Endometrium (tissue), 2 donors: Measurements from ENCODE around the gene SPPL2B.

Experiments used
- FAIRE-seq: peaks from 2 replicates; lab custom pipeline; 2012; peaks lifted over from hg19 to GRCh38; lab: Jason Lieb, UNC
- donor health status: control.
- donor health status: control.

The SPPL2B gene

DNA sequence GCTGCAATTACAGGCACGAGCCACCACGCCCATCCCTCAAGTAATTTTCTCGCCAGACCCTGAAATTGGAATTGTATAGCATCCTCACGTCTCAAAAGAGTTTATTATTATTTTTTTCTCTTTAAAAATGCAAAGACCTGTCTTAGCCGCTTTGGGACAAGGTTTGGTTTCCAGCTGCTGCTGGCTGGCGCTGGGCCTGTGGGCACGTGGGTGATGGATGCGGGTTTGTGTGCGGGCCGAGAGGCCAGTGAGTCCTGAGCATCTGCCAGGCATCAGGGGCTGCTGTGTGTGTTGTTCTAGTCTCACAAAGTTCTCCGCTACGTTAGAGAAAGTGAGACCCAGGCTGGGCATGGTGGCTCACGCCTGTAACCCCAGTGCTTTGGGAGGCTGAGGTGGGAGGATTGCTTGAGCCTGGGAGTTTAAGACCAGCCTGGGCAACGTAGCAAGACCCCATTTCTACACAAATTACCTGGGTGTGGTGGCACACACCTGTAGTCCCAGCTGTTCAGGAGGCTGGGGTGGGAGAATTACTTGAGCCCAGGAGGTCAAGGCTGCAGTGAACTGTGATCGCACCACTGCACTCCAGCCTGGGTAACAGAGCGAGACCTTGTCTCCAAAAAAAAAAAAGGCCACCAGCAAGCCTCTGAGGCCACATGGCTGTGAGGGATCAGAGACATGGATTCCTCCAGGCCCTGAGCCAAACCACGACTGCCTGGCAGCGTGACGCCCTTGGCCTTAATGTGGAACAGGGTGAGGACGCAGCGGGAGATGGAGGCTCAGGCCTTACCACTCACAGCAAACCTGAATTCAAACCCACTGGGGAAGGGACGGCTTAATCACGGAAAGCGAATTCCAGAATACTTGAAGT lies 26.9 kb downstream of the SPPL2B start:
- FAIRE-seq, result no peak

GRCh38 chr19:2356036-2356646 lies 27.7 kb downstream of the SPPL2B start:
- no peak for FAIRE-seq

DNA sequence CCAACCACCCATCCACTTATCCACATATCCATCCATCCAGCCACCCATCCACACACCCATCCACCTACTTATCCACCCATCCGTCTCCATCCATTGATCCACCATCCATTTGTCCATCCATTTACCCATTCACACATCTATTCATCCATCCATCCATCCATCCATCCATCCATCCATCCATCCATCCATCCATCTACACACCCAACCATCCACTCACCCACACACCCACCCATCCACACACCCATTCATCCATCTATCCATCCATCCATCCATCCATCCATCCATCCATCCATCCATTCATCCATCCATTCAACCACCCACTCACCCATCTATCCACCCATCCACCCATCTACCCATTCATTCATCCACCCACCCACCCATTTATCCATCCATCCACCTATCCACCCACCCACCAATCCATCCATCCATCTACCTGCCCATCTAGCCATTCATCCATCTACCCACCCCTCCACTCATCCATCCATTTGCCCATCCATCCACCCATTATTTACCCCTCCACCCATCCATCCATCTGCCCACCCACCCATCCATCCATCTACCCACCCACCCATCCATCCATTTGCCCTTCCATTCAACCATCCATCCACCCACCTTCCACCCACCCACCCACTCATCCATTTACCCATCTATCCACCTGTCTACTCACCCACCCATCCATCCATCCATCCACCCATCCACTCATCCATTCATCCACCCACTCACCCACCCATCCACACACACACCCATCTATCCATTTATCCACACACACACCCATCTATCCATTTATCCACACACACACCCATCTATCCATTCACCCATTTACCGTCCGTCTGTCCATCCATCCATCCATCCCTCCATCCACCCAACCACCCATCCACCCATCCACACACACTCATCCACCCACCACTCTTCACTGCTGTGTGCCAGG lies 29.1 kb downstream of the SPPL2B start:
- FAIRE-seq, result no peak

- FAIRE-seq, result no peak
Measured at GRCh38 chr19:2358548-2359173, 30.2 kb downstream of the SPPL2B start.

- no peak for FAIRE-seq
Measured at GRCh38 chr19:2359992-2360685, 31.7 kb downstream of the SPPL2B start, which contains the start of gene TMPRSS9. Gene TMPRSS9, plus strand, starts transcription at chr19:2360265. Its CDS starts 29,521 bp downstream, at chr19:2389786.

GRCh38 chr19:2360833-2361232 lies 32.3 kb downstream of the SPPL2B start:
- FAIRE-seq, result no peak

DNA sequence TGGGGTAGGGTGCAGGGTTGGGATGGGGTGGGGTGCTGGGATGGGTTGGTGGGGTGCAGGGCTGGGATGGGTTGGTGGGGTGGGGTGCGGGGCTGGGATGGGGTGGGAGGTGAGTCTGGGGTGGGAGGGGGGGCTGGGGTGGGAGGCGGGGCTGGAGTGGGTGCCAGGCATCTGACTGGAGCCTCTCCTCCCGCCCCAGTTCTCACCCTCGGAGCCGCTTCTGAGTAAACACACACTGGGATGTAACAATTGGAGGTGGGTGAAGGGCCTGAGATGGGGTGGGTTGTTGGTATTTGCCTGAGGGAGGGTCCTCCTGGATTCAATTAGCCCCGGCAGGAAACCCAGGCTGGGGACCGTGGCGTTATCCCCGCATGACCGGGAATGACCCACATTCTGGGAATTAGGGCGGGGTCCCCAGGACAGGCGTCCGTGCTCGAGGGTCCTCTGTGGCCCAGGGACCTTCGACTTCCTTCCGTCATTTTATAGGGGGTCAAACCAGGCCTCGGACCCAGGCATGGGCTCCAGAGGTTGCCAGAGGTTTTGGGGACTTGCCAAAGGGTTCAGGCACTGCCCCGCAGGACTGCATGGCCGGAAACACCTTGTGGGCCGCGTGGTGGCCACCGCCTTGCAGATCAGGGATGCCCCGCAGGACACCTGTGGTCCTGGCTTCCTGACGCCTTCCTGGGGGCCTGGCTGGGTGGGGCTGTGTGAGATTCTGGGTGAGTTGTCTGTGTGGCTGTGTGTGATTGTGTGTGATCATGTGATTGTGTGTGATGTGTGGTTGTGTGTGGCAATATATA lies 33.0 kb downstream of the SPPL2B start:
- FAIRE-seq, result no peak

GRCh38 chr19:2362046-2362969 lies 33.8 kb downstream of the SPPL2B start:
- FAIRE-seq, result no peak

- FAIRE-seq, result no peak
Measured at GRCh38 chr19:2362970-2363300, 34.5 kb downstream of the SPPL2B start.

DNA sequence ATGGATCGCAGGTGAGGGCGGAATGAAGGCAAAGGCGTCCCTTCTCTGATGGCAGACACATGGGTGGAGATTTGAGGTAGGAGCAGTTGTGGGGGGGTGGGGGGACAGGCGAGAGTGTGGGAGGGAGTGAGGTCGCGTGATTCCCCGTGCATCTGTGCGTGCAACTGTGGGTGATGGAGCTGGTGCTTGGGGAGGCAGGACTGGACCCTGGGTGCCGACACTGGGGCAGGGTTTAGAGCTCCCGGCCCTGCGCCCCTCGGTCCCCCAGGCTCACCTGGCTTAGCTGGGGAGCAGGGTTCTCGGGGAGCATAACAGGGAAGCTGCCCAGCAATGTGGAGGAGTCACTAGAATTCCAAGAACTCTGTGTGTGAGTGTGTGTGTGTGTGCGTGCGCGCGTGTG lies 34.9 kb downstream of the SPPL2B start:
- FAIRE-seq, result no peak

- FAIRE-seq, result no peak
Measured at GRCh38 chr19:2365201-2365970, 36.9 kb downstream of the SPPL2B start.

- FAIRE-seq, result no peak
Measured at GRCh38 chr19:2371656-2372055, 43.2 kb downstream of the SPPL2B start.

GRCh38 chr19:2372076-2372612 lies 43.7 kb downstream of the SPPL2B start:
- FAIRE-seq, result no peak

DNA sequence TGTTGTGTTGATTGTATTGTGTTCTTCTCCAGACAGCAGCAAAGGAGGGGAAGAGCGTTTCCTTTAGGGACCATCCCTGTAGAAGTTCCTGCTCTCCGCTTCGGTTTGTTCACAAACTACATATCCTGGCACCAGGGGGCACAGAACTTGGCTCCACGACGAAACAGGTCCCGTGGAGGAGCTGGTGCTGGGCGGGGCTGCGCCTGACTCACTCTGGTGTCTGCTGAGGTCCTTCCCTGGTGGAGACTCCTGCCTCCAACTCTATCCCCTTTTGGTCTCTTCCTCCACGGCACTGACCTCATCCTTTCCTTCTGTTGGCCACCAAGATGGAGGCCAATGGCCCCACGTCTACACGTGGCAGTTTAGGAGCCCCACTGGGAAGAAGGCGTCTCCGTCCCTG lies 46.3 kb downstream of the SPPL2B start:
- no peak for FAIRE-seq

- no peak for FAIRE-seq
Measured at GRCh38 chr19:2375353-2376121, 47.1 kb downstream of the SPPL2B start.

- no peak for FAIRE-seq
Measured at GRCh38 chr19:2376784-2377519, 48.5 kb downstream of the SPPL2B start.

GRCh38 chr19:2380567-2380966 lies 52.1 kb downstream of the SPPL2B start:
- no peak for FAIRE-seq
